HL-60 (cell line): Measurements from ENCODE around the gene COL16A1.

ENCODE experiments used
- DNase-seq, 2 experiments: peaks; one replicate each; pipeline ENCODE4 v3.0.0-alpha.2; 2010 to 2020; ENCODE audit warnings: low read depth in 1 of 2, low spot score in 1 of 2
- H3K27ac ChIP-seq: fragments of 250-450 bp; sonication (Bioruptor Pico); replicated peaks from 2 replicates; pipeline ENCODE4 v1.5.1; 2020; ENCODE audit warnings: mild to moderate bottlenecking, moderate library complexity
- H3K27me3 ChIP-seq: fragments of 250-450 bp; sonication (Bioruptor Pico); 2 replicates; pipeline ENCODE4 v1.5.1; 2021; ENCODE audit warnings: mild to moderate bottlenecking, moderate library complexity; ENCODE audit not compliant: insufficient read depth, poor library complexity, severe bottlenecking
- H3K4me3 ChIP-seq: replicated peaks from 2 replicates; pipeline ENCODE4 v1.5.1; 2011; ENCODE audit warnings: mild to moderate bottlenecking, control low read depth, low read length; ENCODE audit not compliant: insufficient read depth
- CTCF ChIP-seq: IDR thresholded peaks from one replicate; pipeline ENCODE4 v1.5.1; 2011; ENCODE audit warnings: low read length, control low read depth, inconsistent platforms; ENCODE audit not compliant: insufficient read depth
- GABPA ChIP-seq: IDR thresholded peaks from 2 replicates; pipeline ENCODE4 v1.6.1; 2012; ENCODE audit warnings: low read depth
- POLR2AphosphoS5 ChIP-seq: IDR thresholded peaks from 2 replicates; pipeline ENCODE4 v1.6.1; 2012; ENCODE audit warnings: low read depth
- REST ChIP-seq: IDR thresholded peaks from 2 replicates; pipeline ENCODE4 v1.6.1; 2012; ENCODE audit warnings: low read depth; ENCODE audit not compliant: insufficient replicate concordance
- SPI1 ChIP-seq: IDR thresholded peaks from 2 replicates; pipeline ENCODE4 v1.6.1; 2012; ENCODE audit warnings: low read depth, mild to moderate bottlenecking, borderline replicate concordance

Gene COL16A1

GRCh38 chr1:31699341-31699891, 4.4 kb downstream of the COL16A1 start:
- TF ChIP-seq CTCF (no peak), POLR2AphosphoS5 (no peak), GABPA (no peak), REST (no peak), SPI1 (no peak)
- no peak overlapping the region for H3K27ac ChIP-seq
- DNase-seq = no peak
- peaks cover 18% of the 10 kb centered on the region for H3K27me3 ChIP-seq
- no peak overlapping the region for H3K4me3 ChIP-seq

- DNase-seq = no peak
- Histone ChIP-seq H3K27ac (no peak overlapping the region), H3K4me3 (no peak overlapping the region), H3K27me3 (peaks cover 3% of the 10 kb centered on the region)
- no peak for TF ChIP-seq POLR2AphosphoS5
- no peak for TF ChIP-seq CTCF
- TF ChIP-seq GABPA = no peak
- TF ChIP-seq REST = no peak
- TF ChIP-seq SPI1 = no peak
Measured at GRCh38 chr1:31697369-31697984, 6.3 kb downstream of the COL16A1 start.

- DNase-seq = no peak
Measured at GRCh38 chr1:31696242-31696641, 7.6 kb downstream of the COL16A1 start.

More at GRCh38 chr1:31696242-31696641, 7.6 kb downstream of the COL16A1 start:
- TF ChIP-seq SPI1 = no peak
- TF ChIP-seq GABPA = no peak
- TF ChIP-seq CTCF = no peak
- no peak for TF ChIP-seq REST
- peaks cover 3% of the 10 kb centered on the region for H3K27me3 ChIP-seq
- no peak overlapping the region for H3K4me3 ChIP-seq
- H3K27ac ChIP-seq = no peak overlapping the region
